GM19455 (cell line): ENCODE results near the gene FBXO48.
"Not testable (repeated sequence)": the region's sequence is repeated elsewhere in the genome, so short reads cannot be mapped to it uniquely, and the experiment has no call there.

Experiments
- ATAC-seq: cut with Tn5 transposase; IDR thresholded peaks from one replicate; pipeline ENCODE4 v1.9.1; 2021; ENCODE audit not compliant: unreplicated experiment

Gene FBXO48, protein sequence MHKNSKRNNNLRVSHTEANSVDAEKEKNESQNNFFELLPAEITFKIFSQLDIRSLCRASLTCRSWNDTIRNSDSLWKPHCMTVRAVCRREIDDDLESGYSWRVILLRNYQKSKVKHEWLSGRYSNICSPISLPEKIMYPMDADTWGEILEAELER

DNA sequence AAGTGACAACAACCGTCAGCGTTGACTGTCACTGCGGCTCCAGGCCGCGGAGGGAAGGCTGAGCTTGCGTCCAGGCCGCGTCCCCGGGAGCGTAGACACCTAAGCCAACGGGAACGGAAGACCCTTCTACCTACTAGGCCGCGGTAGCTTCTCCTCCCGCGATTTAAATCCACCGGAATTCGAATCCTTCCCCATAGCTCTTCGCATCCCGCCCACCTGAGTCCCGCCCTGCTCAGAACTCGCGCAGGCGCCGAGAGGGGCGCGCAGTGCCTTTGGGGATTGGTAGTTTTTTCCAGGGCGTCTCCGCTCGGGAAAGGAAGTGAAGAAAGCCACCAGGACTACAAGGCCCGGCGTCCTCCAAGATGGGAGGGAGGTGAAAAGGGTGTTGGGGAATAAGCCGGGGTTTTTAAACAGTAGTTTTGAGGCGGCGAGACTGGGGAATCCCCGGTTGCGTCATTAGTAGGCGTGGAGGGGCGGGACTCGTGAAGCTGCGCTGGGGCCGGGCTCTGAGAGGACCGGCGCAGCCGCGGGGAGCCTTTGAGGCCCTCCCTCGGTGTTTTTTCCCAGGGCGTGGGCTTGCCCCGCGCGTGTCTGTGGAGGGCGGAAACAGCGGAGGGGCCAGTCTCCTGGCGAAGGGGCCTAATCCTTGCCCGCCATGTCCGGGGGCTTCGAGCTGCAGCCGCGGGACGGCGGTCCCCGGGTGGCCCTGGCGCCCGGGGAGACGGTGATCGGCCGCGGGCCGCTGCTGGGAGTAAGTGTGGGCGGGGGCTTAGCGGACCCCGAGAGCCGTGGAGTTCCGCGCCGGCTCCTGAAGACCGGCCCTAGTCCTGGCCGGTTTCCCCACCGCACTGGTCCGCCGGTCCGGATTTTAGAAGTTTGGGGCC, at the start of gene FBXO48, which contains the start of gene APLF:
Gene FBXO48 (minus strand): TSS at position 218 of the 884 bp plus-strand sequence. CDS start 2,149 bp downstream, outside the sequence.
Gene APLF (plus strand): TSS at position 509 of the 884 bp plus-strand sequence. CDS start 147 bp downstream, at position 656.
- peak; percentile 95 for ATAC-seq

DNA sequence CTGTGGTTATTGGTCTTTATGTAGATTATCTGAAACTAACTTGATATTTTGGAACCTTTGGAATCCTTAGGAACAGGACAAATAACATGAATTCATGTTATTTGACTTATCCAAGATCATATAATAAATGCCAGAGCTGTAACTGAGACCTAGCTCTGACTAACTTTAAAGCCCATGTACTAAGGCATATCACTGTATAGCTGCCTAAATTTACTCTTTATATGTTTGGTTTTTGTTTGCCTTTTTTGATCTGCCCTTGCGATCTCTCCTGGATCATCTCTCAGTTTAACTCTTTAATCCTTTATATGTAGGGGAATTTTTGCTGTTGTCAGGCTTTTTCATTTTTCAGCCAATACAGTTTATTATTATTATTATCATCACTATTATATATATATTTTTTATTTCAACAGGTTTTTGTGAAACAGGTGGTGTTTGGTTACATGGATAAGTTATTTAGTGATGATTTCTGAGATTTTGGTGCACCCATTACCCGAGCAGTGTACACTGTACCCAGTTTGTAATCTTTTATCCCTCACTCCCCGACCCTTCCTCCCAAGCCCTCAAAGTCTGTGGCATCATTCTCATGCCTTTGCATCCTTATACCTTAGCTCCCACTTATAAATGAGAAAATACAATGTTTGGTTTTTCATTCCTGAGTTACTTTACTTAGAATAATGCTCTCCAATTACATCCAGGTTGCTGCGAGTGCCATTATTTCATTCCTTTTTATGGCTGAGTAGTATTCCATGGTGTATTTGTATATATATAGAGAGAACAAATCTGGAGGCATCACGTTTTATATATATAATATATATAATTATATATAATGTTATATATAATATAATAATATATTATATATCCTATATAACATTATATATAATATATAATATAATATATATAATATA, 49.2 kb upstream of the FBXO48 start:
- ATAC-seq = no peak

DNA sequence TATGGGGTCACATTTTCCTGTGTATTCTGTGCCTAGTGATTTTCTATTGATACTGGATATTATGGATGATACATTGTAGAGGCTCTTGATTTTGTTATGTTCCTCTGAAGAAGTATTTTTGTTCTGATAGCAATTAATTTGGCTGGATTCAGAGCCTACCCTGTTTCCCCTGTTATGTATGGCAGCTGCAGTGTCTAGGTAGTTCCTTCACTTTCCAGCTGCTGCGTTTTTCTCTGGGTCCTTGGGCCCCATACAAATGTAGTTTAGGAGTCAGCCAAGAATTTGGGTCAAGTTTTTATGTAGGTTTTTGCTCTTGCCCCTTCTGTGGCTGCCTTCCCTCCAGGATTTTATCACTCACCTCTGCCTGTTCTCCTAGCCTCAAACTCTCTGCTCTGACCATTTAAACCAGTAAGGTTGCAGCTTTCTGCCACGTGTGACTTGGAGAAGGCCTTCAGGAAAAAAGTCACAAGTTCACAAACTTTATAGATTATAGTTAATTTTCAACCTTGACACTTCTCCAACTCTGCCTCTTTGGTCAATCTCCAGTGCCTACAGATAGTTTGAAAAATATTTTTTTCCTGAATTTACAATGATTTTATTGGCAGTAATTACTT, 47.3 kb upstream of the FBXO48 start:
- no peak for ATAC-seq

DNA sequence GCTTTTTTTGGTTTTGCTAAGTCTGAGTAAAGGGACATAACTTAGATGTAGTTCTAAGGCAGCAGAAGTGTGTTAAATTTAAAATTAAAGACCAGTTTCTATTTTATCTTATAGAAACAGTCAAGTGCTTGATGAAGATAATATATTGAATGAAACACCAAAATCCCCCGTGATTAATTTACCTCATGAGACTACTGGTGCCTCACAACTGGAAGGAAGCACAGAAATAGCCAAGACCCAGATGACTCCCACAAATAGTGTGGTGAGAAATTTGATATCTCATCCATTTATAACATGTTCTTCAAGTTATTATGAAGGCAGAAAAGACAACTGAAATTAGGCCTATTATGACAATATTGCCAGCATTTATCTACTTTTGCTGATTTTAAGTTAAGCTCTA, 45.9 kb upstream of the FBXO48 start:
- no peak for ATAC-seq

DNA sequence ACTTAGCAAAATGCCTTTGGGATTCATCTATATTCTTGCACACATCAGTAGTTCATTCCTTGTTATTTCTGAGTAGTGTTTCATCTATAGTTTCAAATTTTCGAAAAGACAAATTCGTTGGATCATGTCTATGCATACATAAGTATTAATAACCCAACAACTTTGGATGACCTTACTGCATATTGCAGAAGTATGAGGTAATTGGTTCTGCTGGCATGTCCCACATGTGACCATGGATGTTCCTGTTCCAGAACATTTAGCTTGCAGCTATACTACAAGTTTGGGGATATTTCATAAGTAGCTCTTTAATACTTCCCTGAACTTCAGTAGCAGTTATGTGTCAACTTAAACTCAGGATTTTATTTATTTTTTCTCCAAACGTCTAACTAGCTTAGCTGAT, 45.2 kb upstream of the FBXO48 start:
- ATAC-seq = no peak

DNA sequence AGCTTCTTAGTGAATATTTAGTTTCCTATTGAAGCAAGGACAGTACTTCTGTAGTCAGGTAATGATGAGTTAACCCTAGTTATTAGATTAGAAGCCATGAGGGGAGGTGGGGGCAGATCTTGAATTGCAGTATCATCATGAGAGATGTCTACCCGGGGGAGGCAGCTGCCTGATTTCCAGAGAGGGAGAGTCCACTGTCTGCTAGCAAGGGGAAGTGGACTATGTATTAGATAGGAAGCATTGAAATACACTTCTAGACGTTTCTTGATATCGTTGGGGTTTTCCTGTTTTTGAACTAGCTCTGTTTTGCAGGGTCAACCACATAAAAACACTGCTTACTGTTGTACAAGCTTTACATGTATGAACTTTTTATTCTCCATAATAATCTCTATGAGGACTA, 39.1 kb upstream of the FBXO48 start:
- no peak for ATAC-seq

DNA sequence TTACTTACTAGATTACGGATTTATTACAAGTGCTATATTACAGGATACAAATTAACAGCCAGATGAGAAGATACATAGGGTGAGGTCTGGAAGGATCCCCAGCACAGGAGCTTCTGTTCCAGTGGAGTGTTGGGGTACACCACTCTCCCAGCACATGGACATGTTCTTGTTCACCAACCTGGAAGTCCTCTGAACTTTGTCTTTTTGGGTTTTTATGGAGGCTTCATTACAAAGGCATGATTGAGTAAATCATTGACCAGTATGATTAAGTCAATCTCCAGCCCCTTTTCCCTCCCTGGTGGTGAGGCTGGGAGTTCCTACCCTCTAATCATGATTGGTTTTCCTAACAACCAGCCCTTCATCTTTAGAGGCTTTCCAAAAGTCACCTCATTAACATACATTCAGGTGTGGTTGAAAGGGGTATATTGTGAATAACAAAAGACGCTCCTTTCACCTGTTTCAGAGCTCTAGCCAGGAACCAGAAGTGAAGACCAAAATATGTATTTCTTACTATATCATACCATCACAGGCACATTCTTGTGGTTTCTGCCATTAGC, 38.6 kb upstream of the FBXO48 start:
- ATAC-seq = no peak

DNA sequence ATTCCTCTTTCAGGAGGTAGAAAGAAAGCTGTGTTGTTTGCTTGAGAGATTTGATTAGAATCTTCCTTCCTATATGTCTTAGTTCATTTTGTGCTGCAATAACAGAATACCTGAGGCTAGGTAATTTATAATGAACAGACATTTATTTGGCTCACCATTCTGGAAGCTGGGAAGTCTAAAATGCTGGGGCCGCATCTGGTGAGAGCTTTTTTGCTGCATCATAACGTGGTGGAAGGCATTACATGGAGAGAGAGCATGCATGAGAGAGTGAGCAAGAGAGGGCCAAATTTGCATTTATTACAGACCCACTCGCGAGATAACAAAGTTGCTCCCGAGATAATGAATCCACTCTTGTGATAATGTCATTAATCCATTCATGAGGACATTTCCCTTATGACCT, 34.7 kb upstream of the FBXO48 start:
- ATAC-seq = no peak

DNA sequence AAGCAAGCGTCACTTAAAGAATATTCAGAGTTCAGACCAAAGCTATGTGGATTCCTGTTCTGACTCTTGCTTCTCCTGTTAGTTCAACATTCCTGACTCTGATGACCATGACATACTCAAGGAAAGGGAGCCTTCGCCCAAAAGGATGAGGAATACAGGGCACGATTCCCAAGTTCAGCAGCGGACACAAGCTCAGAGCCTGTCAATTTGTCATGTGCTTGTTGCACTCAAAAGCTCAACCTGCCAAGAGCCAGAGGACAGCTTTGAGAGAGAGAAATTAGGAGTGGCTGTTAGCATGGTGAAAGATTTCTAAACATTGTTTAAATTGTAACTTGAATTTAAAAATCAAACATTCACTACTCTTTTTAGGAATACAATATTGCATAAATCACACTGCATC, 33.6 kb upstream of the FBXO48 start:
- no peak for ATAC-seq

DNA sequence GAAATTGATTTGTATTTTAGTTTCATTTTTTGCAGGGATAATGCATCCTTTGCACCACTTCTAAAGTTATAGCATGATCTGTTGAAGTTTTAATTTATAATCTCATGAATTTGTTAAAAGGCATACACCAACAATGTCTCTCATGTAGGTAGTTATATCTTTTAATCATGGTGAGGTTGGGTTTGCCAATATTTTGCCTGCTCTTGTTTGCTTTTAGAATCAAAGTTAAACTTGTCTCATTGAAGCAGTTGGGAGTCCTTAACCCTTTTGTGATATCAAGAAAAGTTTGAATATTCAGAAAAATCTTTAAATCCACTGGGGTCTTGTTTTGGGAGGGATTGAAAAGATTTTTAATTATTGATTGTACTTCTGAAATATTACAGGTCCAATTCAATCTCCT, 32.0 kb upstream of the FBXO48 start:
- ATAC-seq = no peak

DNA sequence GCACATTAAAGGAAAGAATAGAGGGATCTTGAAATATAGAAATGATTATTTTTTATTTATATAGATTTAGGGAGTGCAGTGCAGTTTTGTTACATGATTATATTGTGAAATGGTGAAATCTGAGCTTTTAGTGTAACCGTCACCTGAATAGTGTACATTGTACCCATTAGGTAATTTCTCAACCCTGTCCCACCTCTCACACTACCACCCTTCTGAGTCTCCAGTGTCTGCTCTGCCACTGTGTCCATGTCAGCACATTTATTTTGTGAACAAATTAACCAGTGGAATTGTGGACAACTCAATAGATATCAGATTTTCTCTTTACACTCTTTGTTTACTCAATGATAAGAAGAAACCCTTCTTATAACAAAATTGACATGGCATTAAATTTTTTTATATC, 24.5 kb upstream of the FBXO48 start:
- ATAC-seq = no peak

DNA sequence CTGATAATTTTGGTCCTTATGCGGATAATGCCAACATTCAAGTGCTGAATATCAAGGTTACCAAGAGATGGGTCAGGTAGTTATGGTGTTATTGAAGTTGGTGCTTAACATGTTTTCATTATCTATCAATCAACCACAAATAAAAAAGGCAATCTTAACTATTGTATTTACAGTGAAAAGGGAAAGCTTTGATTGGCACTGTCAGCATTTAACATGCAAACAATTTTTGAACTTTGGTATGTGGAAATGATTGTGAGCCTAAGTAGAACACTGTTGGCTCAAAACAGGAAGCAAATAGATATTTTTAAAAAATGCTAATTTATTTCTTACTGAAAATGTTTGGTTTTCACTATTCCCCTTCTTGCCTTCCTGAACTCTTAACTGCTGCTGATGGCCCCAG, 22.2 kb upstream of the FBXO48 start:
- no peak for ATAC-seq

DNA sequence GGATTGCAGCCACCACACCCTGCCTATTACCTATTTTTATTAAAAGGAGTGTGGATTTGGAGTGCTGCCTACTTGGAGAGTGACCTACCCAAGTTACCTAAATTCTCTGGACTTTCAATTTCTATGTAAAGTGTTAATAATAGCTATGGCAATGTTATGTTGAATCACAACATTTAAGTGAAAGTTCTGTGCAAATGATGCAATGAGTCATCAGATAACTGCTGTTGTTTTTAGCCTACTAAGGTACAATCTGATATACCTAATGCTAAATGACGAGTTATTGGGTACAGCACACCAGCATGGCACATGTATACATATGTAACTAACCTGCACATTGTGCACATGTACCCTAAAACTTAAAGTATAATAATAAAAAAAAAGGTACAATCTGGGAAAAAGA, 21.5 kb upstream of the FBXO48 start:
- not testable (repeated sequence) for ATAC-seq

DNA sequence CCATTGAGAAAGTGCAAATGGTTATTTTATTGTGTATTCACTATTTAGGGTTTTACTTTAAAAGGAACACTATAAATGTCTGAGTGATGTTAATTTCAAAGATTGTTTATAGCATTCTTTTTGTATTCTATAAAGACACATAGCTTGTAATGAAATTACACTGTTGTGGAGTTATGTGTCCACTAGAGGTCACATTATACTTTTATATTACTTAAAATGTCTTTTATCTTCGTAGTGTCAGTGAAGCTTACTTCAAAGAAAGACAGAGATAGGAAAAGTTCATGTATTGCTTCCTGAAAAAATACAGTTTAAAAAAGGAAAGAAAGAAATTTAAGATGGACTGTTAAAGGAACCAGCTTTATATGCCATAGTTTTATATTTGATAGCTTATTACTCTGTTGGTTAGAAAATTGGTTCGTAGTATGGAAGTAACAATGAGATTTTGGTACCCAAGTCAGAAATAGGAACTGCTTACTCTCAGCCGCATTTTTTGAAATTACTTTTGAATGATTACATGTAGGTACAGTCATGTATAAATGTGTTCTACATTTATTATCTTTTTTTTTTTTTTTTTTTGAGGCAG, 20.8 kb upstream of the FBXO48 start:
- ATAC-seq = no peak

DNA sequence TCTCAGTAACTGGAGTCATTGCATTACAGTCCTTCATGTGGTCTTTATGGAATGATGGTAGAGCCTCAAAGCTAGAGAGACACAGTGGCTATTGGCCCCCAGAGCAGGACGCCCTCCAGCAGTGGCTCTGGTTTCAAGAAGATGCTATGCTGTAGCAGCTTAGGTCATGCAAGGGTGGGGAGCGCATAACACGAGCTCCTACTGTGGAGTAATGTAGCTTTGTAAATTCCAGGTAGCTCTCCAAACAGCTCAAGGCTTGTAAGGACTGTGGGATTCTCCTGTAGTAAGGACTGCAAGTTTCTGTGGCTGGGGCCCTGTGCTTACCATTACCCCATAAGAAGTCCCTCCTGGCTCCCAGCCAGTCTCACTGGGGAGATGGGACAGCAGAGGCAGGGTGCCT, 15.9 kb upstream of the FBXO48 start:
- no peak for ATAC-seq

DNA sequence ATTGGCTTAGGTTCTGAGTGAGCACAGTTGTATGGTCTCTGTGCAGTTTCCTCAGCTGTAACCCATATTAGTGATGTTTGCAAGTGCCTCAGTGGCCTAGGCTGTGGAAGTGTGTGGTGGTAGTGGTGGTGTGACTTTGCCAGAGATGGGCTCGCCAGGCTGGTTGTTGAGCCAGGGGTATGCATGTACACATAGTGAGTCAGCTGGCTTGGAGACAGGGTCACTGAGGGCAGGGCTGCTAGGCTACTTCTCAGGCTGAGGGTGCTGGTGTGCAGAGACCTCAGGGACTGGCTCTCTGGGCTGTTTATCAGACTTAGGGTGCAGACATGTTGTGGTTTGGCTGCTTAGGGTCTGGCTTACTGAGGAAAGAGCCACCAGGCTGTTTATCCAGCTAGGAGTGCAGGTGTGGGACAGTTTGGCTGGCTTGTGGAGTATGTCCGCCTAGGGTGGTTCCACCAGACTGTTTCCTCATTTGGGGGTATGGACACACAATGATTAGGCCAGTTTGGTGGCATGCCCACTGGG, 15.3 kb upstream of the FBXO48 start:
- ATAC-seq = no peak

DNA sequence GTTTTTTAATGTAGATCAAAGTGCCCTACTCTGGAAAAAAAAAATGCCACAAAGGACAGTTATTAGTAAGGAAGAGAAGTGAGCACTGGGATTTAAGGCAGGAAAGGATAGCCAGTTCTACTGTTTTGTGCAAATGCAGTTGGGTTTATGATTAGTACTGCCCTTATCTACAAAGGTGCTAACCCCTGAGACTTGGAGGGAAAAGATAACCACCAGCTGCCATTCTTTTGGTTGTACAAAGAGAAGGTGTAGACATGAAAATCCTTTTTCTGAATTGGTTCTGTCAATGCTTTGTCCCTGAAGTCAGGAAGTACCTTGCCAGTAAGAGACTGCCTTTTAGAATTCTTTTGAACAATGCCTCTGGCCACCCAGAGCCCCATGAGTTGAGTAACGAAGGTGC, 11.6 kb upstream of the FBXO48 start:
- ATAC-seq = no peak

DNA sequence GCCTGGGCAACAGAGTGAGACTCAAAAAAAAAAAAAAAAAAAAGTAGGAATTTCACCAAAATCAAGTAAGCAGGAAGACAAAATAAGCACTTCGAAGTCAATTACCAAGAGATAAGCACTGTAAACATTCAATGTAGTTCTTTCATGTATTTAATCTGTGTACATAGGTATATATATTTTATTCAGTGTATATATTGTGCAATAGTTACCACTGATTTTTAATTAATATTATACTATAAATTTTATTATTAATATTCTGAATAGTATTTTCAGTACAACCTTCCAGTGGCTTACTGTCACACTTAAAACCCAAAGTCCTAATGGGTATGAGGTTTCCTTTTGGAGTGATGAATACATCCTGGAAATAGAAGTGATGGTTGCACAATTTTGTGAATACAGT, 9.4 kb upstream of the FBXO48 start:
- no peak for ATAC-seq

DNA sequence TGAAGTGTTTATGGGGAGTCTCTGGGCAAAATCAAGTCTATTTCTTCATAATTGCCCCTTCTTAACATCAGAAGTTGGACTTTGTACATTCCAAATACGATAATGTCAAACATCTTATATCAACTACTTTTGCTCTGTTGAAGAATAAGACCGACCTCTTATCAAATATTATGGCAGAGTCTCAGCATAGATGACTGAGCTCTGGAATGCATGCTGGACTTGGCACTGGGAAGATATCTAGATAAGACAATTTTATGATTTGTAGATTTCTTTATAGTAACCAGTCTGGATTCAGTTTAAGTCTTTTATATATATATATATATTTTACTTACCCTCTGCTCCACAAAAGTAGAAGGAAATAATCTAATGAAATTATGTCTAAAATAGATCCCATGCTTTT, 8.5 kb upstream of the FBXO48 start:
- ATAC-seq = no peak

DNA sequence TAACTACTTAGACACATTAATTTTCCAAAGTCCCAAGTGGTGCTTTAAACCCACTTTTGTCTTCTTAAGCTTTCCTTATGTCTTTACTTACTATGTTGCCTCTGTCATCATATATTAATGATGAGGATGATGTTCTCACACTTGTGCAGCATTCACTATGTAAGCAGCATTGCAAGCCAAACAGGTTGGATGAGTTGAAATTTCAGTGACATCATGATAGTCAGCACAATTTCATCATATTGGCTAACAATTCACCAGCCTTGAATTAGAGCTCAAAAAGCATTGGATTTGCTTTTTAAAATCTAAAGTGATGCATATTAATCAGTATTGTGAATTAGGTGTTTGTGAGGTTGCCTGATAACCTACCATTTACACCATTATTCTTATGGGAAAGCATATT, 8.0 kb upstream of the FBXO48 start:
- ATAC-seq = no peak
